HG02870 (cell line): ENCODE results near the gene TSPEAR.
"Not testable (repeated sequence)": the region's sequence is repeated elsewhere in the genome, so short reads cannot be mapped to it uniquely, and the experiment has no call there.

Experiments used
- ATAC-seq: cut with Tn5 transposase; IDR thresholded peaks from one replicate; pipeline ENCODE4 v1.9.1; 2021; ENCODE audit warnings: mild to moderate bottlenecking, moderate library complexity; ENCODE audit not compliant: unreplicated experiment

TSPEAR gene

GRCh38 chr21:44593598-44594405 lies 117.6 kb downstream of the TSPEAR start:
- no peak for ATAC-seq

- ATAC-seq = no peak
Measured at GRCh38 chr21:44592446-44593311, 118.7 kb downstream of the TSPEAR start, which contains the start of gene KRTAP10-6. KRTAP10-6 (minus strand) TSS chr21:44592505; CDS start chr21:44592484, 21 bp downstream.

- not testable (repeated sequence) for ATAC-seq
Measured at GRCh38 chr21:44591801-44592130, 119.6 kb downstream of the TSPEAR start.

GRCh38 chr21:44590897-44591800 lies 120.2 kb downstream of the TSPEAR start:
- not testable (repeated sequence) for ATAC-seq

GRCh38 chr21:44590311-44590721 lies 121.1 kb downstream of the TSPEAR start:
- ATAC-seq = no peak

- ATAC-seq = no peak
Measured at GRCh38 chr21:44589586-44590305, 121.6 kb downstream of the TSPEAR start.

- no peak for ATAC-seq
Measured at GRCh38 chr21:44589094-44589493, 122.3 kb downstream of the TSPEAR start.

- ATAC-seq = no peak
Measured at GRCh38 chr21:44585892-44586291, 125.5 kb downstream of the TSPEAR start.

GRCh38 chr21:44583800-44584147 lies 127.6 kb downstream of the TSPEAR start:
- ATAC-seq = no peak

- no peak for ATAC-seq
Measured at GRCh38 chr21:44583089-44583799, 128.1 kb downstream of the TSPEAR start.

- ATAC-seq = no peak
Measured at GRCh38 chr21:44582055-44582454, 129.3 kb downstream of the TSPEAR start.

- no peak for ATAC-seq
Measured at GRCh38 chr21:44581158-44581557, 130.2 kb downstream of the TSPEAR start.

GRCh38 chr21:44580231-44580821 lies 131.0 kb downstream of the TSPEAR start, which contains the start of gene KRTAP10-5:
KRTAP10-5 (minus strand) TSS chr21:44580604; CDS start chr21:44580578, 26 bp downstream.
- ATAC-seq = not testable (repeated sequence)

- no peak for ATAC-seq
Measured at GRCh38 chr21:44579833-44580144, 131.6 kb downstream of the TSPEAR start.

GRCh38 chr21:44579056-44579832 lies 132.1 kb downstream of the TSPEAR start:
- no peak for ATAC-seq

- no peak for ATAC-seq
Measured at GRCh38 chr21:44578371-44579055, 132.9 kb downstream of the TSPEAR start.

- no peak for ATAC-seq
Measured at GRCh38 chr21:44576025-44576420, 135.3 kb downstream of the TSPEAR start.
